Body of pancreas (tissue), 4 donors: Measurements from ENCODE around the gene KYAT1. TPM values are rescaled to one million over a fixed set of nuclear protein-coding genes. Genes with fewer than 3 reads are reported as not detected.

Experiments used
- ATAC-seq: fragments of 150-250 bp; one replicate; pipeline ENCODE4 v1.9.1; 2016
- DNase-seq, 4 donors: peaks; one replicate each; pipeline ENCODE4 v3.0.0-alpha.2; 2019
- H3K27ac ChIP-seq, 4 donors: fragments of 200-600 bp; sonication (generic); 1 replicate in 3 of 4; 2 replicates in 1 of 4; pipeline versions ENCODE4 v1.5.1 to v1.6.1; 2016 to 2019; ENCODE audit warnings: mild to moderate bottlenecking in 1 of 4, mixed read lengths in 1 of 4, moderate library complexity in 1 of 4
- H3K27me3 ChIP-seq, 2 donors: fragments of 200-600 bp; sonication (generic); one replicate each; pipeline ENCODE4 v1.6.0; 2016; ENCODE audit warnings: mild to moderate bottlenecking in 1 of 2
- H3K36me3 ChIP-seq, 2 donors: fragments of 200-600 bp; sonication (generic); replicated peaks in 1 of 2; 2 replicates each; pipeline ENCODE4 v1.5.1; 2016; ENCODE audit warnings: low read depth in 2 of 2; ENCODE audit not compliant: insufficient read depth in 1 of 2
- H3K4me1 ChIP-seq: fragments of 200-600 bp; sonication (generic); one replicate; pipeline ENCODE4 v1.6.0; 2016
- H3K4me3 ChIP-seq, 2 donors: fragments of 200-600 bp; sonication (generic); 1 replicate in 1 of 2; 2 replicates in 1 of 2; pipeline ENCODE4 v1.5.1; 2016 to 2019
- H3K9me3 ChIP-seq, 3 donors: fragments of 200-600 bp; sonication (generic); 1 replicate in 2 of 3; 2 replicates in 1 of 3; pipeline ENCODE4 v1.5.1; 2016
- CTCF ChIP-seq, 7 experiments: fragments of 450-650 bp in 4 of 7; fragments of 200-600 bp in 3 of 7; sonication (generic) in 3 of 7; IDR thresholded peaks; one replicate each; pipeline ENCODE4 v1.5.1; 2016 to 2019; ENCODE audit warnings: antibody characterized with exemption in 7 of 7
- POLR2A ChIP-seq, 3 donors: fragments of 450-650 bp; IDR thresholded peaks; one replicate each; pipeline ENCODE4 v1.6.1; 2016; ENCODE audit warnings: antibody characterized with exemption in 3 of 3, mild to moderate bottlenecking in 2 of 3
- WGBS, 2 donors: methylation state at CpG; one replicate each; pipeline ENCODE4 v1.1.5; 2017; 5-methylcytosine and 5-hydroxymethylcytosine counted together
- intact Hi-C: fragments of 100-400 bp; cut with DNase I; formaldehyde crosslinking; loops from one replicate; pipeline ENCODE4 v1.15.1; 2023
- total RNA-seq, 2 donors: library from RNA; depleted of rRNA; stranded (reverse); fragments of >200 nt; gene quantifications; one replicate each; pipeline ENCODE4 v1.1.0, GENCODE V29; 2016

The KYAT1 gene
- total RNA-seq, 2 donors from 2014 or later = 2.6 to 4.3 TPM

DNA sequence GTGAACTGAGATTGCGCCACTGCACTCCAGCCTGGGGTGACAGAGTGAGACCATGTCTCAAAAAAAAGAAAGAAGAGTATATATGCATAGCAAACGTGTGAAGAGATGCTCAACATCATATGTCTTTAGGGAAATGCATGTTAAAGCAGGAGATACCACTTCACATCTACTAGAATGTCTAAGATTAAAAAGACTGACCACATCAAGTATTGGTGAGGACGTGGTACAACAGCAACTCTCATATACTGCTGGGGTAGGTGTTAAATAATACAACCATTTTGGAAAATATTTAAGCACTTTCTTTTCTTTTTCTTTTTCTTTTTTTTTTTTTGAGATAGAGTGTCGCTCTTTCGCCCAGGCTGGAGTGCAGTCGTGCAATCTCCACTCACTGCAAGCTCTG is 96.3 kb downstream of the KYAT1 start:
- 95% methylated on average over 6 of the region's 6 CpGs for WGBS, 2 donors
- H3K9me3 ChIP-seq = no peaks in the 10 kb centered on the region
- H3K27ac ChIP-seq = no peak overlapping the region
- intact Hi-C loops = no loop called here
- H3K4me3 ChIP-seq = no peak overlapping the region
- TF ChIP-seq CTCF (IDR thresholded peaks at IDR 0.05) (no peak), POLR2A (IDR thresholded peaks at IDR 0.05) (no peak)
- ATAC-seq = no peak
- peaks cover 13% of the 10 kb centered on the region for H3K4me1 ChIP-seq
- DNase-seq = no peak
- no peaks in the 10 kb centered on the region for H3K27me3 ChIP-seq
- no peaks in the 10 kb centered on the region for H3K36me3 ChIP-seq

Other genes starting within 250 kb of the KYAT1 start
- 10 to 100 TPM; 58.1 to 62.3 TPM for gene DYNC2I2, start 225.1 kb downstream of the KYAT1 start, total RNA-seq
- gene SET, start 192.7 kb downstream of the KYAT1 start, total RNA-seq = 10 to 100 TPM; 70.9 to 87.2 TPM
- gene PKN3, start 179.4 kb downstream of the KYAT1 start, total RNA-seq = 10 to 100 TPM in 1 of 2 donors, 1 to 10 TPM in 1; 4.9 to 10.2 TPM
- 10 to 100 TPM; 21.1 to 64.9 TPM for gene ZDHHC12, start 157.8 kb downstream of the KYAT1 start, total RNA-seq
- 10 to 100 TPM; 25.7 to 41.9 TPM for gene ZER1, start 110.0 kb downstream of the KYAT1 start, total RNA-seq
- gene TBC1D13, start 94.7 kb downstream of the KYAT1 start, total RNA-seq = 10 to 100 TPM; 17.5 to 19.5 TPM
- 10 to 100 TPM; 22.4 to 24.9 TPM for gene ENDOG, start 63.5 kb downstream of the KYAT1 start, total RNA-seq
- gene SPOUT1, start 52.2 kb downstream of the KYAT1 start, total RNA-seq = 10 to 100 TPM; 16.2 to 16.3 TPM
- 10 to 100 TPM; 21.0 to 23.7 TPM for gene LRRC8A, start 183 bp upstream of the KYAT1 start, total RNA-seq
- gene PHYHD1, start 39.0 kb upstream of the KYAT1 start, total RNA-seq = 10 to 100 TPM; 48.8 to 65.3 TPM
- 10 to 100 TPM in 1 of 2 donors, 1 to 10 TPM in 1; 8.0 to 12.2 TPM for gene DOLK, start 65.7 kb upstream of the KYAT1 start, total RNA-seq
- 10 to 100 TPM; 15.2 to 18.9 TPM for gene NUP188, start 65.7 kb upstream of the KYAT1 start, total RNA-seq
- 100 to 1,000 TPM; 104 to 108 TPM for gene SH3GLB2, start 146.4 kb upstream of the KYAT1 start, total RNA-seq
- 10 to 100 TPM; 11.9 to 36.6 TPM for gene MIGA2, start 154.7 kb upstream of the KYAT1 start, total RNA-seq
- 1 to 10 TPM; 2.9 to 7.9 TPM for gene DOLPP1, start 199.2 kb upstream of the KYAT1 start, total RNA-seq
- 100 to 1,000 TPM in 1 of 2 donors, 10 to 100 TPM in 1; 84.8 to 112 TPM for gene CRAT, start 228.8 kb upstream of the KYAT1 start, total RNA-seq
- gene PTPA, start 229.5 kb upstream of the KYAT1 start, total RNA-seq = 10 to 100 TPM; 32.7 to 52.1 TPM